Measurements from ENCODE around the gene CDH15.
"Not testable (repeated sequence)": the region's sequence is repeated elsewhere in the genome, so short reads cannot be mapped to it uniquely, and the experiment has no call there.

Gene CDH15

DNA sequence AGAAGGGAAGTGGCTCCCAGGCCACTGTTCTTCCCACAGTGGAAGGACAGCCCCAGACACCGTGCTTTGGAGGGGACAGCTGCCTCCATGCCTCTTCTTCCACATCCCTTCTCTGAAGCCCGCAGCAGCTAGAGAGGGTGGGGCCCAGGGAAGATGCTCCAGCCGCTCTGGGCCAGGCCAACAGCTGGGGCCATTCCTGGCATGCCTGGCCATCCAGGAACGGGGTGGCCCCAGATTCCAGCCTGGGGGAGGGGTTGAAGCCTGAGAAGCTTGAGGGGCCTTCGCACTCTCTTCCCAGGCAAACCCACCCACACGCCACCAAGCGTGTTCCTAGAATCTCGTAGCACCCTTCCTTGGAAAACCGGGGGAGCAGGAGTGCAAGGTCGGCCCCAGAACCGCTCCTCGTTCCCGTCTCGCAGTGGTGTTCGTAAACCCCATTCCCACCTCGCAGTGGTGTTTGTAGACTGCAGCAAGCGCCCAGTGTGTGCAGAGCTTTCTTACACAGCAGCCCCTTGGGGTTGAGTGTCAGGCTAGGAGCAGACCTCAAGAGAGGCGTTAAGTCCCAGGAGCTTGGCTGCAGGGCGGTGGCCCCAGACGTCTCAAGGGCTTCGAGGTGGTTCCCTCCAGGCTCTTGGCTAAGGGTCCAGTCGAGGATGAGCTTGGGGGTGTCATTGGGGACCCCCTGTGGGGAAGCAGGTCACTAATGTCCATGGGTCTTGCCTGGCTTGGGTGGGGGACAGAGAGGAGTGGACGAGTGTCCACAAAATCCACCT is 2.7 kb downstream of the CDH15 start:
- no peak for DNase-seq

- DNase-seq: no peak
These were observed 3.3 kb downstream of the CDH15 start for GRCh38 chr16:89174877-89175276.

DNA sequence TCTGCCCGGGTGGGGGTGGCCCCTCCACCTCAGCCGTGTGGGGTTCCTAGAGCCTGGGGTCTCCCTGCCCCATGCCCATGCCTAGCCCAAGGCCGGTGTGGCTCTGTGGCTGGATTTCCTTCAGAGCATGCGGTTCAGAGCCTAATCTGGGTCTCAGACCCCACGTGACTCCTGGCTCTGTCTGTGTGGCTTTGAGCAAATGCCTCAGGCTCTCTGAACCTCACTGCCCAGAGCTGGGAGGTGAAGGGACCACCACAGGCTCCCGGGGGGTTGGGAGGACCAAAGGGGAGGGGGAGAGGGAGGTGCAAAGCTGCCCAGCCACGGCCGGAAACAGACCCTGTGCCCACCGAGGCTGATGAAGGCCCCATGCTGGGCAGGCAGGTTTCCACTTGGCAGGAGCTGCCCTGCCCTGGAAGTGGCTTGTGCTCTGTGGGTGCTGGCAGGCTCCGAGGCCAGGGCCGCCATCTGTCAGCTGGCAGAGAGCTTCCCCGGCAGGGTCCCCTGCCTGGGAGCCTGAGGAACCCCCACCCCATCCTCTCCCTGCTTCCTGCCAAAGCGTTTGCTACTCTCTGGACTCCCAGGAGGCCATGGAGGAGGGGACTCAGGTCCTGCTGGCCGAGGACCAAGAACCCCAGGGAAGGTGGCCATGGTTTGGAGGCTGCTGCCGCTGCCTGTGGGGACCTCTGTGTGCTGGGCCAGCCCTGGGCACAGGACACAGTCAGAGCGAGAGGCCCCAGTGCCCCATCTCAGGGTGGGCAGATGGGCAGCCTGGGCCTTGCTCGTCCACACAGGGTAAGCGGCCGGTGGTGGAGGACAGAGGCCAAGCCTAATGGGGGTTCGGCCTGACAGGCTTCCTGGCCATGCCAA is 4.0 kb downstream of the CDH15 start:
- DNase-seq: no peak

GRCh38 chr16:89176147-89176690 is 4.7 kb downstream of the CDH15 start:
- no peak for DNase-seq

GRCh38 chr16:89176717-89177116 is 5.2 kb downstream of the CDH15 start:
- DNase-seq: no peak

DNA sequence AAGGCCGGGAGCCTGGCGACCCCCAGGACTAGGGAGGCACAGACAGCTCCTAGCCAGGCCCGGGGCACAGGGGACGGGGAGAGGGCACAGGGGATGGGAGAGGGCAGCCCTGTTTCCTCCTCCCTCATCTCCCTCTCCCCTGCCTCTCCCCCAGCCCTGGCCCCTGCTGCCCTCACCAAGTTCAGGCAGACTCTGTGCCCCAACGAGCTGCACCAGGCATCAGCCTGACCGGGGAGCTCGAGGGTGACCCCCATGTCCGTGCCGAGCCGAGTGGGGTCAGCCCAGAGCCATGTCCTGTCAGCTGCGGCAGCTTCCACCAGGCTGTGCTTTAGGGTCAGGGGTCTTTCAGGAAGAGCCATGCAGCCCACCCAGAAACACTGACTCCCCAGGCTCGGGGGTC is 6.0 kb downstream of the CDH15 start:
- no peak for DNase-seq

GRCh38 chr16:89178453-89179147 is 7.1 kb downstream of the CDH15 start:
- no peak for DNase-seq

GRCh38 chr16:89179148-89179484 is 7.6 kb downstream of the CDH15 start:
- no peak for DNase-seq

GRCh38 chr16:89179656-89180315 is 8.2 kb downstream of the CDH15 start:
- no peak for DNase-seq

DNA sequence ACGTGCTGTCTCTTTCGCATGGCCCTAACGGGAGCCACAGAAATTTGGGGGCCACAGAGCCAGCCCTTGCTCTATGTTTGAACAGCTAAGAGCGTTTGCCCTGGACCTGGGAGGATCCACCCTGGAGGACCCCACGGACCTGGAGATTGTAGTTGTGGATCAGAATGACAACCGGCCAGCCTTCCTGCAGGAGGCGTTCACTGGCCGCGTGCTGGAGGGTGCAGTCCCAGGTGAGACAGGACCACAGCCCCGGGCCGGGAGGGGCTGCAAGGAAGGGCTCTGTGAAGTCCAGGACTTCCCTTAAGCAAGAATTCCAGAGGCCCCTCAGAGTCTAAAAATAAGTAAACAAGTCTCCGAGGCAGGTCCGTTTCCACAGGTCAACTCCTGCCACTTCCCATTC is 11.9 kb downstream of the CDH15 start:
- DNase-seq: no peak

GRCh38 chr16:89183975-89184676 is 12.6 kb downstream of the CDH15 start:
- DNase-seq: no peak

GRCh38 chr16:89184677-89184932 is 13.1 kb downstream of the CDH15 start:
- no peak for DNase-seq

GRCh38 chr16:89184933-89185794 is 13.6 kb downstream of the CDH15 start:
- DNase-seq: no peak

DNA sequence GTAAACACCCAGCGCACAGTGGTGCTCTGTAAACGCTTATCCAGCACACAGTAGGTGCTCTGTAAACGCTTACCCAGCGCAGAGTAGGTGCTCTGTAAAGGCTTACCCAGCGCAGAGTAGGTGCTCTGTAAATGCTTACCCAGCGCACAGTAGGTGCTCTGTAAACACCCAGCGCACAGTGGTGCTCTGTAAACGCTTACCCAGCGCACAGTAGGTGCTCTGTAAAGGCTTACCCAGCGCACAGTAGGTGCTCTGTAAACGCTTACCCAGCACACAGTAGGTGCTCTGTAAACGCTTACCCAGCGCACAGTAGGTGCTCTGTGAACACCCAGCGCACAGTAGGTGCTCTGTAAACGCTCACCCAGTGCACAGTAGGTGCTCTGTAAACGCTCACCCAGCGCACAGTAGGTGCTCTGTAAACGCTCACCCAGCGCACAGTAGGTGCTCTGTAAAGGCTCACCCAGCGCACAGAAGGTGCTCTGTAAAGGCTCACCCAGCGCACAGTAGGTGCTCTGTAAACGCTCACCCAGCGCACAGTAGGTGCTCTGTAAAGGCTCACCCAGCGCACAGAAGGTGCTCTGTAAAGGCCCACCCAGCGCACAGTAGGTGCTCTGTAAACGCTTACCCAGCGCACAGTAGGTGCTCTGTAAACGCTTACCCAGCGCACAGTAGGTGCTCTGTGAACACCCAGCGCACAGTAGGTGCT is 14.5 kb downstream of the CDH15 start:
- DNase-seq: not testable (repeated sequence)

GRCh38 chr16:89186593-89187031 is 15.1 kb downstream of the CDH15 start:
- not testable (repeated sequence) for DNase-seq

- peak; percentile 55 for DNase-seq
These were observed 15.7 kb downstream of the CDH15 start for GRCh38 chr16:89187032-89187769.

DNA sequence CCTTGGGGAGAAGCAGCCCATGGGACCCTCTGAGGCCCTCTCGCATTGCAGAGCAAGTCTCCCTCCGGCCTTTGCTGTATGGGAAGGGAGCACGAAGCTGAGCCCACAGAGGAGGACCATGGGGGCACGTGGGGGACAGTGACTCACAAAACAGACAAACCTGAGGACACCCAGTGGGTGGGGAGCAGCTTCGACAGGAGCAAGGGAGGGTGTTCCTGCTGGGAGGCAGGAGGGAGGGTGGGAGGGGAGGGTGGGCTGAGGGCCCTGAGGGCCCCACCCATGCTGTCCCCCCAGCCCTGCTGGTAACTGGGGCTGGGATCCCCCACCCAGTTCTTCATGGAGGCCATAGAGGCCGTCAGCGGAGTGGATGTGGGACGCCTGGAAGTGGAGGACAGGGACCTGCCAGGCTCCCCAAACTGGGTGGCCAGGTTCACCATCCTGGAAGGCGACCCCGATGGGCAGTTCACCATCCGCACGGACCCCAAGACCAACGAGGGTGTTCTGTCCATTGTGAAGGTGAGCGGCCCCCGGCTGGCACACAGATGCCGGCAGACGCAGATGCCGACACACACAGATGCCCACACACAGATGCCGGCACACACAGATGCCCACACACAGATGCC is 16.3 kb downstream of the CDH15 start:
- no peak for DNase-seq

- not testable (repeated sequence) for DNase-seq
These were observed 17.2 kb downstream of the CDH15 start for GRCh38 chr16:89188471-89189357.

All from stimulated activated CD8-positive, alpha-beta memory T cell treated with anti-CD3 and anti-CD28 coated beads, Interleukin-4, amount 100 ng/mL, for 48 hours (primary cell).